Aorta (tissue), 5 donors: ENCODE measurements around the gene SLC16A8. TPM values are rescaled to one million over a fixed set of nuclear protein-coding genes. Genes with fewer than 3 reads are reported as not detected.

Source experiments
- ATAC-seq: fragments of 200-7000 bp; cut with Tn5 transposase; one replicate; pipeline ENCODE4 v1.9.1; 2022; ENCODE audit warnings: moderate library complexity; ENCODE audit not compliant: low FRiP score
- DNase-seq, 2 donors: peaks; one replicate each; pipeline ENCODE4 v3.0.0-alpha.2; 2020
- H3K27ac ChIP-seq, 2 donors: one replicate each; pipeline ENCODE4 v1.5.1; 2013; ENCODE audit warnings: low read length in 2 of 2, mild to moderate bottlenecking in 2 of 2, moderate library complexity in 2 of 2, control low read depth in 1 of 2, inconsistent platforms in 1 of 2, low read depth in 1 of 2
- H3K27me3 ChIP-seq, 2 donors: one replicate each; pipeline ENCODE4 v1.6.1; 2013; ENCODE audit warnings: control low read depth in 1 of 2, low read length in 1 of 2, mild to moderate bottlenecking in 1 of 2, moderate library complexity in 1 of 2; ENCODE audit not compliant: insufficient read depth in 2 of 2, control insufficient read depth in 1 of 2
- H3K36me3 ChIP-seq, 2 donors: one replicate each; pipeline ENCODE4 v1.6.1; 2013; ENCODE audit warnings: control low read depth in 1 of 2, low read length in 1 of 2, mild to moderate bottlenecking in 1 of 2; ENCODE audit not compliant: insufficient read depth in 2 of 2, control insufficient read depth in 1 of 2
- H3K4me1 ChIP-seq, 2 donors: one replicate each; pipeline ENCODE4 v1.6.1; 2013; ENCODE audit warnings: low read length in 2 of 2, control low read depth in 1 of 2, mild to moderate bottlenecking in 1 of 2, moderate library complexity in 1 of 2; ENCODE audit not compliant: insufficient read depth in 2 of 2, control insufficient read depth in 1 of 2
- H3K4me3 ChIP-seq, 2 donors: one replicate each; pipeline ENCODE4 v1.5.1; 2013; ENCODE audit warnings: low read length in 2 of 2, control low read depth in 1 of 2, mild to moderate bottlenecking in 1 of 2
- H3K9me3 ChIP-seq: one replicate; pipeline ENCODE4 v1.6.1; 2013; ENCODE audit warnings: mild to moderate bottlenecking, low read length; ENCODE audit not compliant: control insufficient read depth
- WGBS, 2 donors: extraction: QIAGEN DNeasy Blood & Tissue Kit; methylation state at CpG; one replicate each; pipeline ENCODE4 v1.1.7; 2013; 5-methylcytosine and 5-hydroxymethylcytosine counted together
- intact Hi-C, 2 donors: fragments of 100-400 bp; cut with DNase I; formaldehyde crosslinking; loops; one replicate each; pipeline versions ENCODE4 v1.14.2 to v1.15.0; 2022
- polyA plus RNA-seq, 2 donors: library from polyadenylated mRNA; stranded (reverse); fragments of 200-250 nt; gene quantifications; one replicate each; pipeline ENCODE4 v1.2.3, GENCODE V29; 2013
- total RNA-seq, 2 donors: library from RNA; stranded (reverse); fragmentation: NEBNext Ultra II Directional; extraction: Animal tissue kit (Norgen Biotek cat#: 25700); gene quantifications; one replicate each; pipeline ENCODE4 v1.2.1, GENCODE V29; 2021
- donor health status: healthy with polysubstance abuse.
- donor health status: Bipolar disorder and iron deficiency.
- donor health status: DM: no; HTN: no; CAD: no.
- donor health status: DM: no; HTN: no; CAD: no.
- donor health status: DM: yes; HTN: yes; CAD: no.

SLC16A8 gene
- total and polyA plus RNA-seq, 4 donors, result 0.25 to 0.81 (median 0.72) TPM; not detected in 1

- ATAC-seq (no peak), DNase-seq (no peak)
- 63 to 70% methylated on average over 13 of the region's 13 CpGs for WGBS, 2 donors
- no peaks in the 10 kb centered on the region for H3K4me1 ChIP-seq
- H3K27ac ChIP-seq, result peak overlapping the region in 1 of 2 donors; percentile 51
- peaks cover 0 to 4% of the 10 kb centered on the region in 2 donors for H3K36me3 ChIP-seq
- no peak overlapping the region for H3K4me3 ChIP-seq
- intact Hi-C loops, result loop anchor here (5.0 kb wide), 2 partner anchors 136 to 191 kb away; partner anchors contain the start of gene MAFF (in 1 of the 2)
- H3K27me3 ChIP-seq, result no peaks in the 10 kb centered on the region
- H3K9me3 ChIP-seq, result no peaks in the 10 kb centered on the region
Observed at GRCh38 chr22:38066381-38067027, 17.5 kb downstream of the SLC16A8 start.

- H3K27me3 ChIP-seq, result no peaks in the 10 kb centered on the region
- no peaks in the 10 kb centered on the region for H3K9me3 ChIP-seq
- intact Hi-C loops, result loop anchor here (5.0 kb wide), 2 partner anchors 137 to 192 kb away; partner anchors contain the start of gene MAFF (in 1 of the 2)
- DNase-seq (no peak), ATAC-seq (no peak)
- 93 to 95% methylated on average over 8 of the region's 8 CpGs for WGBS, 2 donors
- peaks cover 0 to 4% of the 10 kb centered on the region in 2 donors for H3K36me3 ChIP-seq
- H3K27ac ChIP-seq, result no peak overlapping the region
- H3K4me3 ChIP-seq, result no peak overlapping the region
- no peaks in the 10 kb centered on the region for H3K4me1 ChIP-seq
Observed at GRCh38 chr22:38065539-38065938, 18.4 kb downstream of the SLC16A8 start.

DNA sequence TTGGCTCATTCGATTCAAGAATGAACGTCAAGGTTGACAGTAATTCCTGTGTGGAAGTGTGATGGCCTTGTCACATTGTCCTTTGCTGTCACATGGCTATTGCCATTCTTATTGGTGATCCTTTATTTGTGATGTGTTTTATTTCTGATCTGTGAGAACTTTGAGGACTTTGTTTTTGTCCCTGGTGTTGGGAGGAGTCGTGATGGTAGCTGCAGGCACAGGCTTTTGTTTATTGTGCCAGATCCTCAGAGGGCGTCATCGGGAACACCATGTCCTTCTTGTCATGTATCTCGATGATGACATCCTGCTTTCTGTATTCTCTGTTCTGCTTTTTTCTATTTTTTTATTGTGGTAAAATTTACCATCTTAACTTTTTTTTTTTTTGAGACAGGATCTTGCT, 21.2 kb downstream of the SLC16A8 start:
- intact Hi-C loops, result no loop called here
- WGBS, 2 donors, result 76 to 84% methylated on average over 6 of the region's 6 CpGs
- no peak for ATAC-seq

DNA sequence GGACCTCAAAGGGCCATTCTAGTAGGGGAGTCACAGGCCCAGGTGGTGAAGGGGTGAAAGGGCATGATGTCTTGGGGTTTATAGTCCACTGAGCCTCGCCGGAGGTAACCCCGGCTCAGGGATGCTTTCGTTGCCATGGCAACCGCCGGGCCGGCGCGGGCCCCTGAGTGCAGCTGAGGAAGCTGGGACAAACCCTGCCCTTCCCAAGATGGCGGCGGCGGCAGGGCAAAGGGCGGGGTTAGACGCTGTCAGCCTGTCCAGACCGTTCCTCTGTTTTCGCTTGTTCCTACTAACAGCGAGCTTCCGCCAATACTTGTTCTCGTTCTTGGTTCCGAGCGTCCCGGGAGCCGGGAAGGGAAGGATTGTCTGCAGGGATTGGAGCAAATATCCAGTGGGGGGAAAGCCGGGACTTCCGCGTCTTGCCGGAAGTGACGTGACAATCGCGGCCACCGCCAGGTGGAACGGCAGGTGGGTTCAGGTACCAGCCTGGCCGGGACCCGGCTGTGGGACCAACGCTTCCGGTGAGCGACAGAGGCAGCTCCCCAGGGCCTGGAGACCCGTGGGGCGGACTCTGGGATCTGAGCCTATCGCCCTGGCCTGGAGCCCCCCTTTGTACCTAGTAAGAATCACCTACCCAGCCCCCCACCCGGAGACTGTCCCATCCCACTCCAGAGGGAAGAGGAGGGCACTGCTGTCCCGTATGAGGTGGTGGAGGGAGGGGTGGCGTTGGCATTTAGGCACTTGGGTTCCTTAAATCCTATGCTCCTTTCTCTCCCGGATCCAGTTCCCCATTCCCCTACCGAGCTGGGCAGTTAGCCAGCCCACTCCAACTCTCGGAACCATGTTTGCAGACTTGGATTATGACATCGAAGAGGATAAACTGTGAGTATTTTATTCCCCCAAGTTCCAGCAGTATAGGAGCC, 26.8 kb downstream of the SLC16A8 start, which contains the start of gene PICK1:
Gene PICK1 (plus strand): TSS at position 436 of the 923 bp plus-strand sequence. CDS start 406 bp downstream, at position 842.
- H3K27me3 ChIP-seq, result no peaks in the 10 kb centered on the region
- H3K4me1 ChIP-seq, result no peaks in the 10 kb centered on the region
- peaks cover 0 to 2% of the 10 kb centered on the region in 2 donors for H3K36me3 ChIP-seq
- no peaks in the 10 kb centered on the region for H3K9me3 ChIP-seq
- peak within 1 kb of the TSS; percentile 53 to 93 for H3K27ac ChIP-seq
- peak; percentile 93 to 96 for DNase-seq
- 1% methylated on average over 46 to 47 of the region's 47 CpGs for WGBS, 2 donors
- peak; percentile 92 for ATAC-seq
- H3K4me3 ChIP-seq, result peak within 1 kb of the TSS; percentile 17 to 54
- intact Hi-C loops, result loop anchor here (2.0 kb wide), 1 partner anchor 514 kb away; the partner anchor contains the start of gene DMC1 (in 2 of the 2)

More for the DNA sequence above, 21.2 kb downstream of the SLC16A8 start:
- H3K27ac ChIP-seq, result no peak overlapping the region
- DNase-seq, result no peak
- H3K27me3 ChIP-seq, result no peaks in the 10 kb centered on the region
- H3K36me3 ChIP-seq, result peaks cover 0 to 6% of the 10 kb centered on the region in 2 donors
- H3K9me3 ChIP-seq, result no peaks in the 10 kb centered on the region
- no peak overlapping the region for H3K4me3 ChIP-seq
- H3K4me1 ChIP-seq, result no peaks in the 10 kb centered on the region

DNA sequence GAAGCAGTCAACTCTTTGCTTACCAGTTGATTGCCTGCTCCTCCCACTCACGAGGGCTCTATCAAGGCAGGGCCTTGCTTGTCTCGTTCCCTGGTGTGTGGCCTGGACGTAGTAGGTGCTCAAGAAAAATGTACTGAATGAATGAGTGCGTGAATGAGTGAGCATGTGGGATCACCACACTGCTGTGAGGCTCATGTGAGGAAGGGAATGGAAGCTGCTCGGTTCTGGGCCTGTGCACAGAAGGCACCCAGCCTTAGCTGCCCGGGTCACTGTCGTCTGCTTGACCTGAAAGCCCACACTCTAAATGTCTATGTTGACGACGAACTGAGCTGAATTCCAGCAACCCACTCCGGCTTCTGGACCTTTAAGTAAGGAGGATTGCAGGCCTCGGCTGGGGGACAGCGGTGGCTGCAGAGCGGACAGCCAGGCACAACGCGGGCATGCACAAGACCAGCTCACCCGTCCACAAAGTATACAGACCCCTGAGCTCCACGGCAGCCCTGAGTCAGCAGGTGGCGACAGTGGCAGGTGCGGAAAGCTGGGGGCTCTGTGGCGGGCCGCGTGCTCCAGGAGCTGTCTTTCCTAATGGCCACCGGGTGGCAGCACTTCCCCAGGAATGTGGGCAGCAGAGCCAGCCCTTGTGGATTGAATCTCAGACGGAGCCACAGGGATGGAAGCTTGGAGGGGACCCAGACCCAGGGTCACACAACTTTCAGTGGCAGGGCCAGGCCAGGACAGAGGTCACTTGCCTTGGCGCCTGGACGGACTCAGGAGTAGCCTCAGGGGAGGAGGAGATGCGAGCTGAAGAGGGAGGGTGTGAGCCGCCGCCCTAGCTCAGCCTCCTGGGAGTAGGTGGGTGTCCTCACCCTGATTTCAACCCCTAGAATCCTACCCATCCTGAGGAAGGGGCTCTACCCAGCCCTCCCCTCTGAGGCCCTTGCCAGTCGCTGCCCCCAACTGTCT, 31.8 kb downstream of the SLC16A8 start:
- ATAC-seq (peak; percentile 86), DNase-seq (peak; percentile 83 to 93)
- Histone ChIP-seq H3K4me3 (no peak overlapping the region), H3K9me3 (no peaks in the 10 kb centered on the region), H3K27ac (no peak overlapping the region), H3K4me1 (no peaks in the 10 kb centered on the region), H3K27me3 (no peaks in the 10 kb centered on the region), H3K36me3 (no peaks in the 10 kb centered on the region)
- intact Hi-C loops, result loop anchor here (5.0 kb wide), 1 partner anchor 300 kb away; no protein-coding TSS in a partner anchor
- 28 to 29% methylated on average over 30 of the region's 30 CpGs for WGBS, 2 donors

- Histone ChIP-seq H3K27ac (no peak overlapping the region), H3K9me3 (no peaks in the 10 kb centered on the region), H3K4me1 (no peaks in the 10 kb centered on the region), H3K27me3 (no peaks in the 10 kb centered on the region), H3K4me3 (no peak overlapping the region), H3K36me3 (no peaks in the 10 kb centered on the region)
- no peak for ATAC-seq
- WGBS, 2 donors, result 82 to 87% methylated on average over 8 of the region's 8 CpGs
- intact Hi-C loops, result loop anchor here (5.0 kb wide), 1 partner anchor 301 kb away; no protein-coding TSS in a partner anchor
- DNase-seq, result no peak
Observed at GRCh38 chr22:38051261-38051660, 32.7 kb downstream of the SLC16A8 start.

GRCh38 chr22:38050720-38051119, 33.3 kb downstream of the SLC16A8 start:
- WGBS, 2 donors, result 88 to 92% methylated on average over 6 to 7 of the region's 7 CpGs
- H3K27ac ChIP-seq, result no peak overlapping the region

More at GRCh38 chr22:38050720-38051119, 33.3 kb downstream of the SLC16A8 start:
- no peak for ATAC-seq
- intact Hi-C loops, result loop anchor here (5.0 kb wide), 1 partner anchor 302 kb away; no protein-coding TSS in a partner anchor
- Histone ChIP-seq H3K36me3 (no peaks in the 10 kb centered on the region), H3K27me3 (no peaks in the 10 kb centered on the region), H3K4me1 (no peaks in the 10 kb centered on the region), H3K9me3 (no peaks in the 10 kb centered on the region), H3K4me3 (no peak overlapping the region)
- DNase-seq, result no peak
